IMR-90 (cell line): ENCODE results near the gene ODAM. TPM values are rescaled to one million over a fixed set of nuclear protein-coding genes. Genes with fewer than 3 reads are reported as not detected.

ENCODE experiments used
- ATAC-seq: fragments of 200-7000 bp; cut with Tn5 transposase; 2 replicates; pipeline ENCODE4 v1.9.1; 2020; ENCODE audit warnings: low read depth, mild to moderate bottlenecking, moderate library complexity
- BruUV-seq: library from RNA; stranded (reverse); fragments of 400-500 nt; replicated peaks from 2 replicates; lab custom pipeline; 2021; lab: Mats Ljungman, UMichigan
- CTCF ChIA-PET: fragments of 300-600 bp; formaldehyde crosslinking; extraction: SDS; loops from one replicate; lab custom pipeline; 2021; ENCODE audit warnings: antibody characterized with exemption; lab: Yijun Ruan, JAX
- POLR2A ChIA-PET: fragments of 300-600 bp; sonication (Branson Sonifier 250); formaldehyde crosslinking; loops from one replicate; lab custom pipeline; 2022; ENCODE audit warnings: antibody characterized with exemption; ENCODE audit not compliant: unreplicated experiment; lab: Charles Lee
- DNase-seq: peaks from one replicate; pipeline ENCODE4 v3.0.0; 2013
- H2AFZ ChIP-seq: replicated peaks from 2 replicates; pipeline ENCODE3; 2013; ENCODE audit warnings: low read length, mild to moderate bottlenecking; ENCODE audit not compliant: poor library complexity
- H2AK5ac ChIP-seq: 2 replicates; pipeline ENCODE4 v1.6.1; 2013; ENCODE audit warnings: low read depth, low read length, inconsistent platforms
- H2AK9ac ChIP-seq: replicated peaks from 2 replicates; pipeline ENCODE3; 2013; ENCODE audit warnings: mild to moderate bottlenecking, low read depth, low read length, moderate library complexity; ENCODE audit not compliant: poor library complexity
- H2BK120ac ChIP-seq: 2 replicates; pipeline ENCODE4 v1.6.1; 2013; ENCODE audit warnings: low read depth, low read length, inconsistent platforms
- H2BK15ac ChIP-seq: 3 replicates; pipeline ENCODE4 v1.6.1; 2013; ENCODE audit warnings: low read depth, low read length, inconsistent platforms
- H2BK20ac ChIP-seq: 2 replicates; pipeline ENCODE4 v1.6.1; 2013; ENCODE audit warnings: low read depth, mild to moderate bottlenecking, inconsistent platforms, low read length, moderate library complexity
- H2BK5ac ChIP-seq: 2 replicates; pipeline ENCODE4 v1.6.1; 2013; ENCODE audit warnings: mild to moderate bottlenecking, low read depth, low read length, inconsistent platforms; ENCODE audit not compliant: poor library complexity, severe bottlenecking
- H3K14ac ChIP-seq: replicated peaks from 2 replicates; pipeline ENCODE4 v1.6.1; 2013; ENCODE audit warnings: low read depth, low read length, inconsistent platforms
- H3K18ac ChIP-seq: 2 replicates; pipeline ENCODE4 v1.6.1; 2013; ENCODE audit warnings: low read depth, low read length, control low read depth
- H3K23ac ChIP-seq: 2 replicates; pipeline ENCODE4 v1.6.1; 2013; ENCODE audit warnings: low read depth, low read length, inconsistent platforms
- H3K27ac ChIP-seq: 2 replicates; pipeline ENCODE4 v1.5.1; 2013; ENCODE audit warnings: mild to moderate bottlenecking, control low read depth, low read length; ENCODE audit not compliant: insufficient read depth
- H3K27me3 ChIP-seq: 2 replicates; pipeline ENCODE4 v1.6.1; 2013; ENCODE audit warnings: low read length; ENCODE audit not compliant: control insufficient read depth, insufficient read depth
- H3K36me3 ChIP-seq: 2 replicates; pipeline ENCODE4 v1.6.1; 2013; ENCODE audit warnings: low read length, mixed read lengths; ENCODE audit not compliant: control insufficient read depth, insufficient read depth
- H3K4ac ChIP-seq: 2 replicates; pipeline ENCODE4 v1.6.1; 2013; ENCODE audit warnings: low read depth, low read length, inconsistent platforms
- H3K4me1 ChIP-seq: 2 replicates; pipeline ENCODE4 v1.6.1; 2013; ENCODE audit warnings: low read length, mixed read lengths; ENCODE audit not compliant: control insufficient read depth, insufficient read depth
- H3K4me2 ChIP-seq: 2 replicates; pipeline ENCODE4 v1.6.1; 2013; ENCODE audit warnings: low read depth, mild to moderate bottlenecking, control low read depth, low read length, moderate library complexity
- H3K4me3 ChIP-seq: 2 replicates; pipeline ENCODE4 v1.5.1; 2013; ENCODE audit warnings: low read depth, mild to moderate bottlenecking, control low read depth, low read length, moderate library complexity; ENCODE audit not compliant: insufficient read depth
- H3K56ac ChIP-seq: 2 replicates; pipeline ENCODE4 v1.6.1; 2013; ENCODE audit warnings: low read length, inconsistent platforms; ENCODE audit not compliant: insufficient read depth; ENCODE audit errors: extremely low read depth
- H3K79me1 ChIP-seq, 2 experiments: 2 replicates each; pipeline ENCODE4 v1.6.1; 2013; ENCODE audit warnings: low read length in 2 of 2, inconsistent platforms in 1 of 2, low read depth in 1 of 2
- H3K9ac ChIP-seq: 2 replicates; pipeline ENCODE4 v1.6.1; 2013; ENCODE audit warnings: low read depth, low read length, control low read depth
- H3K9me1 ChIP-seq: 2 replicates; pipeline ENCODE4 v1.6.1; 2013; ENCODE audit warnings: low read length, inconsistent platforms; ENCODE audit not compliant: insufficient read depth
- H3K9me3 ChIP-seq: 2 replicates; pipeline ENCODE4 v1.6.1; 2013; ENCODE audit warnings: low read length; ENCODE audit not compliant: control insufficient read depth, insufficient read depth
- H4K20me1 ChIP-seq: 2 replicates; pipeline ENCODE4 v1.6.1; 2013; ENCODE audit warnings: low read length, inconsistent platforms; ENCODE audit not compliant: insufficient read depth
- H4K5ac ChIP-seq: 2 replicates; pipeline ENCODE4 v1.6.1; 2013; ENCODE audit warnings: mild to moderate bottlenecking, low read depth, low read length, control low read depth
- H4K8ac ChIP-seq, 2 experiments: 2 replicates each; pipeline ENCODE4 v1.6.1; 2013; ENCODE audit warnings: low read depth in 2 of 2, low read length in 2 of 2, control low read depth in 1 of 2, inconsistent platforms in 1 of 2
- H4K91ac ChIP-seq: 2 replicates; pipeline ENCODE4 v1.6.1; 2013; ENCODE audit warnings: low read depth, low read length, inconsistent platforms; ENCODE audit not compliant: insufficient read depth
- CHD1 ChIP-seq: IDR thresholded peaks from 2 replicates; pipeline ENCODE4 v1.6.1; 2012; ENCODE audit warnings: low read depth, low read length, improper control_type of control experiment
- WGBS, 2 experiments: methylation state at CpG; one replicate each; pipeline versions ENCODE4 v1.1.5 to v1.1.7; 2013; ENCODE audit warnings: missing lambda C conversion rate in 2 of 2; ENCODE audit not compliant: insufficient read length in 1 of 2; ENCODE audit errors: extremely low coverage in 2 of 2; 5-methylcytosine and 5-hydroxymethylcytosine counted together
- dilution Hi-C: fragments of 300-500 bp; cut with HindIII; formaldehyde crosslinking; loops from one replicate; pipeline ENCODE4 v1.14.3; 2018; ENCODE audit warnings: low sequenced_read_pairs; ENCODE audit not compliant: unreplicated experiment
- in situ Hi-C: fragments of 300-500 bp; cut with MboI; formaldehyde crosslinking; loops from 3 replicates; pipeline ENCODE4 v1.14.3; 2019; ENCODE audit warnings: low sequenced_read_pairs, inconsistent platforms, mixed read lengths
- intact Hi-C: fragments of 100-400 bp; cut with micrococcal nuclease; formaldehyde crosslinking; loops from 2 replicates; pipeline ENCODE4 v1.10.0; 2022
- polyA plus RNA-seq, 3 experiments: library from polyadenylated mRNA; depleted of rRNA; stranded (reverse); fragments of >200 nt; gene quantifications; 2 replicates each; pipeline ENCODE4 v1.2.3, GENCODE V29; 2012; ENCODE audit warnings: low replicate concordance in 1 of 3
- total RNA-seq: library from RNA; depleted of rRNA; stranded (reverse); fragments of >200 nt; gene quantifications from 2 replicates; pipeline ENCODE4 v1.2.3, GENCODE V29; 2012; rRNA removed

Gene ODAM
- total and polyA plus RNA-seq, 2 of the 4 experiments (the other 2 are of a cell fraction): not detected

- no peak overlapping the region for H3K18ac ChIP-seq
- ATAC-seq: no peak
- no peak overlapping the region for H3K23ac ChIP-seq
- no peak overlapping the region for H3K14ac ChIP-seq
- no peak overlapping the region for H2BK15ac ChIP-seq
- no peak for DNase-seq
- no peaks in the 10 kb centered on the region for H3K9me1 ChIP-seq
- no peak for TF ChIP-seq CHD1
- no peak overlapping the region for H4K8ac ChIP-seq
- no peak overlapping the region for H3K9ac ChIP-seq
- H2AK9ac ChIP-seq: no peak overlapping the region
- H3K27me3 ChIP-seq: no peaks in the 10 kb centered on the region
- ChIA-PET POLR2A (no interaction called here), CTCF (no interaction called here)
- H4K91ac ChIP-seq: no peak overlapping the region
- no peak overlapping the region for H3K4me2 ChIP-seq
- in situ Hi-C loops: no loop called here
- H2AFZ ChIP-seq: no peak overlapping the region
- WGBS, 2 experiments: no CpG with 5 or more reads among the region's 1 CpG
- no peak overlapping the region for H2BK120ac ChIP-seq
- no peaks in the 10 kb centered on the region for H3K4me1 ChIP-seq
- no peak overlapping the region for H2BK5ac ChIP-seq
- no TSS peak for BruUV-seq
- H3K36me3 ChIP-seq: no peaks in the 10 kb centered on the region
- no peaks in the 10 kb centered on the region for H3K9me3 ChIP-seq
- H2BK20ac ChIP-seq: no peak overlapping the region
- no peak overlapping the region for H3K56ac ChIP-seq
- no peak overlapping the region for H3K27ac ChIP-seq
- H2AK5ac ChIP-seq: no peak overlapping the region
- H3K4me3 ChIP-seq: no peak overlapping the region
- H4K20me1 ChIP-seq: no peaks in the 10 kb centered on the region
- H4K5ac ChIP-seq: no peak overlapping the region
- intact Hi-C loops: no loop called here
- dilution Hi-C loops: no loop called here
- no peak overlapping the region for H3K4ac ChIP-seq
- H3K79me1 ChIP-seq: no peaks in the 10 kb centered on the region
These were observed 56.4 kb downstream of the ODAM start for GRCh38 chr4:70251945-70252277.

Other genes starting within 250 kb of the ODAM start
- gene CSN2, start 230.0 kb upstream of the ODAM start, total RNA-seq: not detected in 2 replicates
- not detected in 2 replicates for gene CSN2, start 230.0 kb upstream of the ODAM start, polyA plus RNA-seq (2012; rRNA removed)
- not detected in 2 replicates for gene STATH, start 199.8 kb upstream of the ODAM start, total RNA-seq
- not detected in 2 replicates for gene STATH, start 199.8 kb upstream of the ODAM start, polyA plus RNA-seq (2012; rRNA removed)
- gene HTN3, start 167.3 kb upstream of the ODAM start, total RNA-seq: not detected in 2 replicates
- gene HTN3, start 167.3 kb upstream of the ODAM start, polyA plus RNA-seq (2012; rRNA removed): not detected in 2 replicates
- gene HTN1, start 145.3 kb upstream of the ODAM start, total RNA-seq: not detected in 2 replicates
- not detected in 2 replicates for gene HTN1, start 145.3 kb upstream of the ODAM start, polyA plus RNA-seq (2012; rRNA removed)
- not detected in 2 replicates for gene PRR27, start 41.5 kb upstream of the ODAM start, total RNA-seq
- gene PRR27, start 41.5 kb upstream of the ODAM start, polyA plus RNA-seq (2012; rRNA removed): not detected in 2 replicates
- gene FDCSP, start 30.4 kb downstream of the ODAM start, total RNA-seq: not detected in 2 replicates
- not detected in 2 replicates for gene FDCSP, start 30.4 kb downstream of the ODAM start, polyA plus RNA-seq (2012; rRNA removed)
- not detected in 2 replicates for gene CSN3, start 46.9 kb downstream of the ODAM start, total RNA-seq
- gene CSN3, start 46.9 kb downstream of the ODAM start, polyA plus RNA-seq (2012; rRNA removed): not detected in 2 replicates
- gene CABS1, start 139.3 kb downstream of the ODAM start, total RNA-seq: not detected in 2 replicates
- gene CABS1, start 139.3 kb downstream of the ODAM start, polyA plus RNA-seq (2012; rRNA removed): not detected in 2 replicates
- not detected in 2 replicates for gene SMR3A, start 165.0 kb downstream of the ODAM start, total RNA-seq
- not detected in 2 replicates for gene SMR3A, start 165.0 kb downstream of the ODAM start, polyA plus RNA-seq (2012; rRNA removed)
- not detected in 2 replicates for gene SMR3B, start 187.4 kb downstream of the ODAM start, total RNA-seq
- gene SMR3B, start 187.4 kb downstream of the ODAM start, polyA plus RNA-seq (2012; rRNA removed): not detected in 2 replicates
- gene OPRPN, start 202.2 kb downstream of the ODAM start, total RNA-seq: not detected in 2 replicates
- not detected in 2 replicates for gene OPRPN, start 202.2 kb downstream of the ODAM start, polyA plus RNA-seq (2012; rRNA removed)